PC-9 (cell line): Measurements from ENCODE around the gene DNAJC3.

Experiments
- EZH2 ChIP-seq: fragments of 200-600 bp; sonication (generic); IDR thresholded peaks from 2 replicates; pipeline ENCODE4 v1.8.0; 2017; ENCODE audit warnings: antibody characterized with exemption, low read depth
- TF ChIP-seq, protein P1 (sequence below): fragments of 200-600 bp; sonication (generic); conservative IDR thresholded peaks from 2 replicates; pipeline ENCODE4 v1.6.1; 2017; ENCODE audit warnings: mixed run types, antibody characterized with exemption, mild to moderate bottlenecking, moderate library complexity

GRCh38 chr13:95787356-95788099 lies 110.6 kb downstream of the DNAJC3 start:
- no peak for TF ChIP-seq EZH2
- TF ChIP-seq, protein P1, sequence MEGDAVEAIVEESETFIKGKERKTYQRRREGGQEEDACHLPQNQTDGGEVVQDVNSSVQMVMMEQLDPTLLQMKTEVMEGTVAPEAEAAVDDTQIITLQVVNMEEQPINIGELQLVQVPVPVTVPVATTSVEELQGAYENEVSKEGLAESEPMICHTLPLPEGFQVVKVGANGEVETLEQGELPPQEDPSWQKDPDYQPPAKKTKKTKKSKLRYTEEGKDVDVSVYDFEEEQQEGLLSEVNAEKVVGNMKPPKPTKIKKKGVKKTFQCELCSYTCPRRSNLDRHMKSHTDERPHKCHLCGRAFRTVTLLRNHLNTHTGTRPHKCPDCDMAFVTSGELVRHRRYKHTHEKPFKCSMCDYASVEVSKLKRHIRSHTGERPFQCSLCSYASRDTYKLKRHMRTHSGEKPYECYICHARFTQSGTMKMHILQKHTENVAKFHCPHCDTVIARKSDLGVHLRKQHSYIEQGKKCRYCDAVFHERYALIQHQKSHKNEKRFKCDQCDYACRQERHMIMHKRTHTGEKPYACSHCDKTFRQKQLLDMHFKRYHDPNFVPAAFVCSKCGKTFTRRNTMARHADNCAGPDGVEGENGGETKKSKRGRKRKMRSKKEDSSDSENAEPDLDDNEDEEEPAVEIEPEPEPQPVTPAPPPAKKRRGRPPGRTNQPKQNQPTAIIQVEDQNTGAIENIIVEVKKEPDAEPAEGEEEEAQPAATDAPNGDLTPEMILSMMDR, result no peak
